Activated gamma-delta T cell treated with Interleukin-2 at 50 U/mL for 16 hours (primary cell): ENCODE data around the gene REC114.
"Not testable (repeated sequence)": the region's sequence is repeated elsewhere in the genome, so short reads cannot be mapped to it uniquely, and the experiment has no call there.

Experiments
- DNase-seq: peaks from one replicate; pipeline ENCODE4 v3.0.0-alpha.2; 2020

Gene REC114

DNA sequence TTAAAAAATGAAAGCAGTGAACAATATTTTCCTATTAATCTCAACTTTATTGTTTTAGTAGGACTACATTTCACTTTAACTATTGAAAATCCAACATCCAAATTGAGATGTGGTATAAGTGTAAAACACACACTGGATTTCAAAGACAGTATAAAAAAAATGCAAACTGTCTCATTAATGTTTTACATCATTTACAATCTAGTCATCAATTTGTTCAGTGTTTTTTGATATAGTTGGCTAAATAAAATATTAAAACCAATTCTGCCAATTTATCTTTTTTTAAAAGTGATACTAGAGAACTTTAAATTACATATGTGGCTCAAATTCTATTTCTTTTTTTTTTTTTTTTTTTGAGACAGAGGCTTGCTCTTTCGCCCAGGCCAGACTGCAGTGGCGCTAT is 95.2 kb downstream of the REC114 start:
- no peak for DNase-seq

GRCh38 chr15:73538563-73539211 is 95.7 kb downstream of the REC114 start:
- DNase-seq: no peak

GRCh38 chr15:73539212-73540128 is 96.5 kb downstream of the REC114 start:
- no peak for DNase-seq

GRCh38 chr15:73540161-73540560 is 97.2 kb downstream of the REC114 start:
- no peak for DNase-seq

- DNase-seq: no peak
These were observed 98.5 kb downstream of the REC114 start for GRCh38 chr15:73541479-73541878.

DNA sequence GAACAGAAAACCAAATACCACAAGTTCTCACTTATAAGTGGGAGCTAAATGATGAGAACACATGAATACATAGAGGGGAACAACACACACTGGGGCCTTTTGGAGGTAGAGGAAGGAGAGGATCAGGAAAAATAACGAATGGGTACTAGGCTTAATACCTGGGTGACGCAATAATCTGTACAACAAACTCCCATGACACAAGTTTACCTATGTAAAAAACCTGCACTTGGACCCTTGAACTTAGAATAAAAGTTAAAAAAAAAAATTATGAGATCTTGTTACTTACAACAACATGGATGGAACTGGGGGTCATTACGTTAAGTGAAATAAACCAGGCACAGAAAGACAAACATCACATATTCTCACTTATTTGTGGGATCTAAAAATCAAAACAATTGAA is 106.0 kb downstream of the REC114 start:
- not testable (repeated sequence) for DNase-seq

- no peak for DNase-seq
These were observed 107.2 kb downstream of the REC114 start for GRCh38 chr15:73550190-73550589.

DNA sequence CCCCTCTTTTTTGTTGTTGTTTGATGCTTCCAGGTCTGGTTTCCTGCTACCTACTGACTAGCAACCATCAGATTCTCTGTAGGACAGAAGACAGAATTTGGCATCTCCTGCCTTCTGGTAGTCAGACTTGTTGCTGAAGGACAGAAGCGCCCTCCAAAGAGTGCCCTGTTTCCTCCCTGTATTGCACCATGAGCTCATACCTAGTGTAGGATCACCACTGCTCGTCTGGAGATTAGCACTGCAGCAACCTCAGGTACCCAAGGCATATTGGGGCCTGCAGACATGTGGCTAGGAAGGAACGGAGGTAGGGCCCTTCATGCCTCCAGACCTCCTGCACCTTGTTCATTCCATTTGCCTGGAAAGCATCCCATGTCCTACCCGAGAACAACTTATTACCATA is 112.1 kb downstream of the REC114 start:
- DNase-seq: no peak

DNA sequence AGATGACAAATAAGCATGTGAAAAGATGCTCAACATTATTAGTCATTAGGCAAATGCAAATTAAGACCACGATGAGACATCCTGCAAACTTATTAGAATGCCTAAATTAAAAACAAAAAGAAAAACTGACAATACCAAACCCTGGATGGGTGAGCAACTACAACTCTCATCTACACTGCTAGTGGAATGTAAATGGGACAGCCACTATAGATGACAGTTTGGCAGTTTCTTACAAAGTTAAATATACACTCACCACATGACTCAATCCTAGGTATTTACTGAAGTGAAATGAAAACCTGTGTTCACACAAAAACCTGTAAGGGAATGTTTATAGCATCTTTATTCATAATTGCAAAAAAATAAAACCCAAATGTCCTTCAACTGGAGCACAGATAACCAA is 115.6 kb downstream of the REC114 start:
- no peak for DNase-seq

GRCh38 chr15:73560501-73561117 is 117.6 kb downstream of the REC114 start:
- DNase-seq: no peak

DNA sequence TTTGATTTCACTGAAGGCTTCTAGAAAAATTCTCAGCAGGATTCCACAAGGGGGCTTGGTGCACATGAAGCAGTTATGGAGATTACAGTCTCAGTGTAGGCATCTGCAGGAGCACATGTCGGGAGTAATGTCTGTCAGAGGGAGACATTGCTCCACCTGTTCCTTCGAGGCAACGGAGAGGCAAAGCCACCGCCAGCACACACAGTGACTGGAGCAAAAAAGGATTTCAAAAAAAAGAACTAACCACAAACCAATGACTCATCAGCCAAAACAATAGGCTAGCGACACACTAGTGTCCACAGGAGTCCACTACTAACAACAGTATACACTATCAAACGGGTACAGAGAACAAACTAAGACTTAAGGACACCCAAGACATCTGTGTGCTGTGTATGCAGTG is 121.3 kb downstream of the REC114 start:
- no peak for DNase-seq

DNA sequence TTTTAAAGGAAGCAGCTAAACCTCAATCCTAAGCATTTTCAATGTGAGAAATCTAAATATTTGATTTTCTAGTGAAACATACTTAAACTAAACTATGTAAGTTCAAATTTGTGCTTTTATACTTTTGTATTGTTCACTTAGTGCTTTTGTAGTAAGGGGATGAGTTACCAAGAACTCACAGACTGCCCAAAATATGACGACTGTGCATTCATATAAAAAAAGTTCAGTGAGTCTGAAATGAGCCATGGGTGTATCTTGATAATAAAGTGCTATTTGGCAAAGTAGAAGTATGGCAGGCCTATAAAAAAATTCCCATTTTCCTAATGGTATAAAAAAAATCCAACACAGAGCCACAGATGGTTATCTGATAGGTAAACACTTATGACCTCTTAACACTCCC is 124.1 kb downstream of the REC114 start:
- no peak for DNase-seq

GRCh38 chr15:73568564-73569280 is 125.8 kb downstream of the REC114 start:
- no peak for DNase-seq

GRCh38 chr15:73569361-73569760 is 126.4 kb downstream of the REC114 start:
- DNase-seq: no peak

DNA sequence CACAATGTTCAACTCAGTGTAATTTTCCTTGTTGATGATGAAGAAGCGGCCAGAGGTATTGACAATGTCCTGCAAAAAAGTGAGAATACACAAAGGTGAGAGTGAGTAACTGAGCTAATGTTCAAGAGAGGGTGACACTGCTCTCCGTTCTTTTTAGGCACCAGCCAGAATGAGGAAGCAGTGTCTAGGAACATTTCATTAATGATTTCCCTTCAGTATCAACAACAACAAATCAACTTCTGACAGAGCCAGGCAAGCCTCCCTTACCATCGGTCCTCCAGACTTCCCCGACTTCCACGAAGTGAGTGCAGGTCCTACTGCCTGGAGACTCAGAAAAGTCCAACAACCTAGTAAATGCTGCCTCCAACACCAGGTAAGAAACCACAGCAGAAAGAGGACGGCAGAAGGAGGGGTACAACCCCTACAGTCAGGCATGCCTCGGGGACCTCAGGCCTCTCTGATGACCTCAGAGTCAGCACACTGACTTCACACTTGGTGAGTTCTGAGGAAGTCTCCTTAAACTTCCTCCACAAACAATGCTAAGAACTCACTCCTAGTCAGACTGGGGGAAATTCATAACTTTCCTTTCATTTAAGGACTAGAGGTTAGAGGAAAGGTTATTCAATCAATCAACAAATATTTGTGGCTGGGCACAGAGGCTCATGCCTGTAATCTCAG is 127.5 kb downstream of the REC114 start:
- no peak for DNase-seq

DNA sequence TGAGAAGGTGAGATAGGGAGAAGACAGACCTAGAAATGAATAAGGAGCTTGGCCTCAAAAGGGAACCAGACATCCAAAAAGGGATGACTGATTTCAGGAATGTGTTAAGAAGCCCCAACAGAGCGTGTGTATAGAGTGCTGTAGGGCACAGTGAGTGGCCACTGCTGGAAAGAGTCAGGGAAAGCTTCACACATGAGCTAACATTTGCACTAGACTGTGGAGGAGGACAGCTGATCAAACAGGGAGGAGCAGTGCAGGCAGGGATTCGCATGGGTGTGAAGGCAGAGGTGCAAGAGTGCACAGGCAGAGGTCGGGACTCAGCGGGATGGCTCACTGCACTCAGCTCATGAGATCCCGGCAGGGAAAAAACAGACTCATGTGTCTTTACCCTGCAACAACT is 128.4 kb downstream of the REC114 start:
- DNase-seq: no peak

DNA sequence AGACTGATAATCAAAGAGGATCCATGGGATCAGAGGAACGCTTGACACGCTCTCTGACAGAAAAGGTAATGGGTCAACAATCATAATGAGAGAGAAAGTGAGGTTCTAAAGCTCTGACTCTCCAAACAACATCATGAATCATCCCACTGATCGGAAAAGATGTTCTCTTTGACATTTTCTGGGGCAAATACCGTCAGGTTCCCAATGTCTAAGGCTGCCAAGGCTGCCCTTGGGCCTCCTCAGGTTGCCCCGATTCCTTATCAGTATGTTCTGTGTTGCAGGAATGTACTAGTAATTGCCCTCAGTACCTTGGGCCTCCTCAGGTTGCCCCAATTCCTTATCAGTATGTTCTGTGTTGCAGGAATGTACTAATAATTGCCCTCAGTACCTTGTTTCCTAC is 129.3 kb downstream of the REC114 start:
- no peak for DNase-seq

- DNase-seq: no peak
These were observed 130.1 kb downstream of the REC114 start for GRCh38 chr15:73573037-73573436.

GRCh38 chr15:73573572-73573971 is 130.6 kb downstream of the REC114 start:
- DNase-seq: no peak

DNA sequence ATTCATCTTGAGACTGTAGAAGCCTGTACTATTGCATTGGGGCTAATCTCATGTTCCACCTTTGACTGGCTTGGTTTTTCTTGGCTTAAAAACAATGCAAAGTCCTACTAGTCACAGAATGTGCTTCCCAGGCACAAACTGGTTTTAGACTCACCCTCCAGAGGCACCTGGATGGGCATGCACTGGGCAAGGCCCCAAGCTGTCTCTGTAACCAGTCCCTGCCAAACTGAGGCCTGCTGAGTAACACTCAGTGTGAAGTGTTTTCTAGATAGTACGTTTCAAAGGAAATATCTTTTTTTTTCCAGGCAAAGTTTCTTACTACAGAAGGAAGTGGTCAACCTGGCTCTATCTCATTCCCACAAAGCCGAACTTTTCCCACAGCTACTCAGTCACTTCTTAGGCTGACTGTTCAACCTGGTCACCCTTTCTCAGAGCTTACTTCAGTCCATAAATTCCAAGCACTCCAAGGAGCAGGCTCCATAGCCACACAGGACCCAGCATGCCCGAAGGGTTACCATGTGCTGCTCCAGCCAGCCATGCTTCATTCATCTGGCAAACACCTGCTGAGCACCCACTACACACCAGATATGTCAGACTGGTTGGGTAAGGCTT is 132.8 kb downstream of the REC114 start:
- no peak for DNase-seq

DNA sequence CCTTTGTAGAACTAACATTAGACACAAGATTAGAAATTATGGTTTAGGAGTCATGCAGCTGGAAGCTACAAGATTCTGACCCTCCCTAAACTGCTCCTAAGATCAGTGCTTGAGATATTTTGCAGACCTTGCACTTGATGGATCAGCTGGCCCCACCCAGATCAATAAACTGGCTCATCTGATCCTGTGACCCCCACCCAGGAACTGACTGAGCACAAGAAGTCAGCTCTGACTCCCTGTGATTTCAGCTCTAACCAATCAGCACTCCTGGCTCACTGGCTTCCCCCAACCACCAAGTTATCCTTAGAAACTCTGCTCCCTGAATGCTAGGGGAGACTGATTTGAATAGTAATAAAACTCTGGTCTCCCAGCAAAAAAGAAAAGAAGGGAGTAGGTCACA is 134.6 kb downstream of the REC114 start:
- DNase-seq: not testable (repeated sequence)

GRCh38 chr15:73578026-73578425 is 135.1 kb downstream of the REC114 start:
- no peak for DNase-seq
